ENCODE results near the gene COASY.
"Not testable (repeated sequence)": the region's sequence is repeated elsewhere in the genome, so short reads cannot be mapped to it uniquely, and the experiment has no call there.

The COASY gene

DNA sequence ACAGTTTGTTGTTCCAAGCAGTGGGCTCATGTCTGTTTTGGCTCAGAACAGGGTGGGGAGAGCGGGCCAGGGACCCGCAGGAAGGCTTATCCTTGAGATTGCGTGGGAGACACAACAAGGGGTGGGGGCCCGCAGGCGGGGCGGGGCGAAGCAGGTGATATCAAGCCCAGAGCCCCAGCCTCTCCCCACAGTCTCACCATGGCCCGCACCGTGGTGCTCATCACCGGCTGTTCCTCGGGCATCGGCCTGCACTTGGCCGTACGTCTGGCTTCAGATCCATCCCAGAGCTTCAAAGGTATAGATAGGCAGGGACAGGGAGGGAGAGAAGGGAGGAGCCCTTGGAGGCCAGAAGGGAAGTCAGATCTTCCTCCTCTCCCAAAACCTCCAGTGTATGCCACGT, 9.2 kb upstream of the COASY start, which contains the start of gene HSD17B1:
Gene HSD17B1, plus strand, starts transcription at position 188 of the 400 bp plus-strand sequence. Its CDS starts 11 bp downstream, at position 199.
- not testable (repeated sequence) for H3K4me3 ChIP-seq (ENCODE audit: low read depth, low read length)

GRCh38 chr17:42553161-42553818, 8.7 kb upstream of the COASY start:
- H3K4me3 ChIP-seq (ENCODE audit: low read depth, low read length), result no peak overlapping the region

DNA sequence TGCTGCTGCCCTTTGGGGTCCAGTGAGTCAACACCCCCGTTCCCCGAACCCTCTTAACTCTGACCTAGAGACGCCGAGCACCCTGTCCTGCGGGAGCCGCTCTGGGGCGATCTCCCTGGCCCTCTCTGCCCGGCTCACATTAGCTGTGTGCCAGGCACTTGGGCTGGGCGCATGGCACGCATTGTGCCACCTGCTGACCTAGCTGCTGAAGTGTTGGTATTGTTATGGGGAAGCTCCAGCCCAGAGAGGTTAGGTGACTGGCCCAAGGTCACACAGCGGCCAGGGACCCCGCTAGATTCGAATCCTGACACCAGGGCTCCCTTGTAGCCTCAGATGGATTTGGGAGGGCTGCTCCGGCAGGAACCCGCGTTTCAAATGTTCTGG, 8.1 kb upstream of the COASY start:
- H3K4me3 ChIP-seq (ENCODE audit: low read depth, low read length), result peak overlapping the region; percentile 89

GRCh38 chr17:42554250-42555121, 7.5 kb upstream of the COASY start:
- H3K4me3 ChIP-seq (ENCODE audit: low read depth, low read length), result peak overlapping the region; percentile 89

GRCh38 chr17:42555122-42555622, 6.8 kb upstream of the COASY start:
- H3K4me3 ChIP-seq (ENCODE audit: low read depth, low read length), result peak overlapping the region; percentile 89

DNA sequence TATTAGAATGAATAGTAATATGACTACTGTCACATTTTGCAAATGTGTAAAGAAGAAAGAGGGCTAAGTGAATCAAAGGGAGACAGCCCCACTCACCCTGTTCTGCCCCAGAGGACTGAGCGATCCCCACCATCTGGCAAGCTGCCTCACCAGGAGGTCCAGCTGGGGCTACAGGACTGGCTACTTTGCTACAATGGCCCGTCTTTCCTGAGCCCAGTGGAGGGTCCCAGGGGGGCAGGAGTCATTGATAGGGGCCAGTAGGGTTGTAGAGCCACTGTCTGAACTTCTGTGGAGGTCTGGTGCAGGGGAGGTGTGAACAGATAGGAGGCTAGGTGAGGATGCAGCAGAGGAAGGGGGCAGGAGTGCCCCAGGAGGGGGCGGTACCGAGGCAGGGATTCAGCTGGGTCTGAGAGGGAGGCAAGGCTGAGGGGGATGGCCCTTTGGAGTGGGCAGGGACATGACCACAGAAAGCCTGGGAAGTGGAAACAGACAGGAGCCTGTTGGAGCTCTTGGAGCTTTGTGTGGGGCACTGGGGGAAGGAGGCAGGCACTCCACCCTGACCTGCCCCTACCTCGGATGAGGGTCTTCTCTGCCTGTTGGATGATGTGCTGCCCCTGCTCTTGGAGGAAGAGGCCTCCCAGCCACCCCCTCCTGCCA, 5.9 kb upstream of the COASY start:
- H3K4me3 ChIP-seq (ENCODE audit: low read depth, low read length), result not testable (repeated sequence)

- no peak overlapping the region for H3K4me3 ChIP-seq (ENCODE audit: low read depth, low read length)
Measured at GRCh38 chr17:42559075-42559474, 2.9 kb upstream of the COASY start.

DNA sequence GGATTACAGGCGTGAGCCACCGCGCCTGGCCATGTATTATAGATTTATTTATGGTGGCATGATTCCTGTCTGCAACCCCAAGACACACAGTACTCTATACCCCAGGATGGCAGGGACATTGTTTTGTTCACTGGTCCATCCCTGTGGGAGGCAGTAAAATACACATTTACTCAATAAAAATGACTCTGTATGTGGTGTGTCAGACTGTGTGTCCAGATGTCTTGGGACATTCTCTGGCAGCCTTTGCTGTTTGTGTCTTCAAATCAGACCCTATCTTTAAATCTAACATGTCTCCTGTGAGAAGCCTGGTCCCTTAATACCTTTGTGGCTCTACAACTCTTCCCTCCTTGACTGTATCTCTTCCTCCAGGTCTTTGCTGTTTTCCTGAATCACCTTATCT, 1.7 kb upstream of the COASY start:
- H3K4me3 ChIP-seq (ENCODE audit: low read depth, low read length), result no peak overlapping the region

GRCh38 chr17:42562388-42563142, 617 bp downstream of the COASY start:
- peak overlapping the region; percentile 94 for H3K4me3 ChIP-seq (ENCODE audit: low read depth, low read length)

GRCh38 chr17:42563143-42563509, 1.2 kb downstream of the COASY start:
- peak overlapping the region; percentile 94 for H3K4me3 ChIP-seq (ENCODE audit: low read depth, low read length)

DNA sequence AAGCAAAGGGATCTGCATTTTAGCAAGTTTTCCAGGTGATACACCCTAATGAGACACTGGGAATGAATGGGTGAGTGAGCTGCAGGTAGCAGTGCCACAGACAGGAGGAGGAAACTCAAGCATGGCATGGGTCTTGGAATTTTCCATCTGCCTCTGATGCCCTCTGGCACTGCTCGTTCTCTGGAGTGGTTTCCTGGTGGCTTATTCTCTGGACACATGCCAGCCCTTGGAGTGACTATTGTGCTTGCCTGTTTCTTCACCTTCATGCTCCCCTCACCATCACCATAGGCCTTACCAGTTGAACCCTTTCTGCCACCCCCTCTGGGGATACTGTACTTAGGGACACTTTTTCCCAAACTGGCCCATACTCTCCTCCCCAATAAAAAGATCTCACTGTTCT, 1.6 kb downstream of the COASY start:
- no peak overlapping the region for H3K4me3 ChIP-seq (ENCODE audit: low read depth, low read length)

DNA sequence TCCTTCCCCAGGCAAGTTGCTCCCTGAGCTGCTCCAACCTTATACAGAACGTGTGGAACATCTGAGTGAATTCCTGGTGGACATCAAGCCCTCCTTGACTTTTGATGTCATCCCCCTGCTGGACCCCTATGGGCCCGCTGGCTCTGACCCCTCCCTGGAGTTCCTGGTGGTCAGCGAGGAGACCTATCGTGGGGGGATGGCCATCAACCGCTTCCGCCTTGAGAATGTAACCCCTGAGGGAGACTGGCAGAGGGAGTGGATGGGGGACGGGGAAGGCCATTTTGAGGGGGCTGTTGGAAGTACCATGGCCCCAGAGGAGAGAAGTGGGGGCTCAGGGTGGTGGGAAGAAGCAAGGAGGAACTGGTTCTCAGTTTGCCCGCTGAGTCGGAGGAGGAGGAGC, 2.0 kb downstream of the COASY start:
- H3K4me3 ChIP-seq (ENCODE audit: low read depth, low read length), result no peak overlapping the region

DNA sequence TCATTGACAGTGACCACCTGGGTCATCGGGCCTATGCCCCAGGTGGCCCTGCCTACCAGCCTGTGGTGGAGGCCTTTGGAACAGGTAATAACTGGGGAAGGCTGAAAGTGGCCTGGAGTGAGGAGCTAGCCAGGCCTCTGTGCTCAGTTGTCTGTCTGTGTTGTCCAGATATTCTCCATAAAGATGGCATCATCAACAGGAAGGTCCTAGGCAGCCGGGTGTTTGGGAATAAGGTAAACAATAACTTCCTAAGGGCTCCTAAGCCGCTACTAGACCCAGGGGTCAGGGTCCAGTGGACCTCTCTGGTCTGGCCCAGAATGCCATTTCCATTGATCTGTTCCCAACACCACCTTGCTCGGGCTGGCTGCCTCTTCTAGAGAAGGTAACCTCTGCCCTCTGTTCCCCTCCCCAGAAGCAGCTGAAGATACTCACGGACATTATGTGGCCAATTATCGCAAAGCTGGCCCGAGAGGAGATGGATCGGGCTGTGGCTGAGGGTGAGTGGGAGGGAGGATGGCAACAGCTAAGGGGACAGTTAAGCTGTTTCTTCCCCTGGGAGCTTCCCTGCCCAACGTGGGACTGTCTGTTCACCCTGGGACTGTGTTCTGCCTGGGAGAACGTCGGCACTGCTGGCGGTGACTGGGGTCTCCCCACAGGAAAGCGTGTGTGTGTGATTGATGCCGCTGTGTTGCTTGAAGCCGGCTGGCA, 3.0 kb downstream of the COASY start:
- no peak overlapping the region for H3K4me3 ChIP-seq (ENCODE audit: low read depth, low read length)

GRCh38 chr17:42565523-42566214, 3.7 kb downstream of the COASY start:
- no peak overlapping the region for H3K4me3 ChIP-seq (ENCODE audit: low read depth, low read length)

GRCh38 chr17:42566215-42566882, 4.4 kb downstream of the COASY start:
- peak overlapping the region; percentile 27 for H3K4me3 ChIP-seq (ENCODE audit: low read depth, low read length)

DNA sequence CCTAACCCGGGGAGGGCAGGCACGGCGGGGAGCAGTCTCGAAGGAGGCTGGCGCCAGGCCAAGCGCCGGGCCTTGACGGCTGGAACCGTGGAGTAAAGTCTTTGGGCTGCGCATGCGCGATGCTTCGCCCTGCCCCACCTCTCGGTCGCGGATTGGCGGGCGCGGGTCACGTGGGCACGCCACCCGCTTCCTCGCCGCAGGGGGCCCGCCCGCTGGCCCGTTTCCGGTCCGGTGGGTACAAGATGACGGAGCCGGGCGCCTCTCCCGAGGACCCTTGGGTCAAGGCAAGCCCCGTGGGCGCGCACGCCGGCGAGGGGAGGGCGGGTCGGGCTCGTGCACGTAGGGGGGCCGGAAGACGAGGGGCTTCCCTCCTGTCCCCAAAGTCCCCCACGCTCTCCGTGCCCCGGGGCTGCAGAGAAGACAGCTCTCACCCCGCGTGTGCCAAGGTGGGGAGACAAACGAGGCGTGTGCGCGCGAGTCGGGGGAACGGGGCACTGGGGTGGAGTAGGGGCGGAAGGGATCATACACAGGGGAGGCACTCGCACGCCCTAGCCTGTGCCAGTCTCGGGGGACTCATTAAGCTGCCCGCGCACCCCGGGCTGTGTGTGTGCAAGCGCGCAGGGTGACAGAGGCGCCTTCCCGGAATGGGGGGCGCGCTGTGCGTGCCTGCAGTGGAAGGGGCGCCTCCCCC, 5.1 kb downstream of the COASY start, which contains the start of gene MLX:
Gene MLX, plus strand, starts transcription at position 218 of the 691 bp plus-strand sequence. Its CDS starts 25 bp downstream, at position 243.
- peak within 1 kb of the TSS; percentile 91 for H3K4me3 ChIP-seq (ENCODE audit: low read depth, low read length)

DNA sequence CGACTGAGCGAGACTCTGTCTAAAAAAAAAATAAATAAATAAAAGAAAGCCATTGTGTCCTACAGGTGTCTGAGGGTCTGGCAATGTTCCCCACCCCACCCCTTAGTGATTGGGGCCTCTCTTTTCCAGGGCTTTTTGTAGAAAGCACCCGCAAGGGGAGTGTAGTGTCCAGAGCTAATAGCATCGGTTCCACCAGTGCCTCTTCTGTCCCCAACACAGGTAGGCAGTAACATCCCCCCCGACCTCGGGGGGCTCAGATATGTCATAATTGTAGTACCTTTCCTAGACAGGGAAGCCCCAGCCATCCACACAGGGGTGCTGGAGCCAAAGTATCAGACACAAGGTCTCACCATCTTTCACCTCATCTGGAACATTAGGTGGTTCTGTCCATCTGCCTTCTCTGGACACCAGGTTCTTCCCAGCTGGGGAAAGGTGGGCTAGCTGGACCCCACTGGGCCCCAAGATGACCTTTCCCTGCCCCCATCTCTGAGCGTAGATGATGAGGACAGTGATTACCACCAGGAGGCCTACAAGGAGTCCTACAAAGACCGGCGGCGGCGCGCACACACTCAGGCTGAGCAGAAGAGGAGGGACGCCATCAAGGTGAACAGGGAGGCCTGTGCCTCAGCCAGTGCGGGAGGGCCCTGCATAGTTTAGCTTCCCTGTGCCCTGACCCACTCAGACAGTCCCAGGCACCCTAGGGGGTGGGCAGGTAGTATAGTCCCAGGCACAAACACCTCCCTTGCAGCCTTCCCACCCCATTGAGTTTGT, 6.6 kb downstream of the COASY start:
- H3K4me3 ChIP-seq (ENCODE audit: low read depth, low read length), result no peak overlapping the region

Measured in iPS-11a (cell line).